Neural progenitor cell (in vitro differentiated cells): Measurements from ENCODE around the gene AUTS2.

ENCODE experiments used
- EZH2 ChIP-seq: fragments of 200-600 bp; sonication (generic); IDR thresholded peaks from 2 replicates; pipeline ENCODE4 v1.6.1; 2017; ENCODE audit warnings: antibody characterized with exemption, mild to moderate bottlenecking, moderate library complexity
- TF ChIP-seq, protein P1 (sequence below): fragments of 200-600 bp; sonication (generic); IDR thresholded peaks from 2 replicates; pipeline ENCODE4 v1.5.1; 2017; ENCODE audit warnings: antibody characterized with exemption, mild to moderate bottlenecking

DNA sequence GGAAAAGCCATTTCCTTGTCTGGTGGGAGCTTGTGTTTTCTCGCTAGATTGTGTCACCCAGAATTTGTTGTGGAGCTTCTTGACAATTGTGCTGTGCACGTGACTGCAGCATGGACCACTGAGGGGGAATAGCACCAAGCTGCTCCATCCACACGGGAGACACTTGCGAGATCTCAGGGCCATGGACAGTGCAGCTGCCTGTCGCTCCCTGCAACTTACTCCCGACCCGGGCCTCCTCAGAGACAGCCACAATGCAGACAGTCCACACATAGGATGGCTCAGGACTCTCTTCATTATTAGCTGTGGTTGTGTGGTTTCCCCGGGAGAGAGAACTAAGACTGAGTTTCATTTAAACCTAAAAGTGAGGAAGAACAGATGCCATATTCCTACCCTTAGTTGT, 860.5 kb downstream of the AUTS2 start:
- TF ChIP-seq, protein P1, sequence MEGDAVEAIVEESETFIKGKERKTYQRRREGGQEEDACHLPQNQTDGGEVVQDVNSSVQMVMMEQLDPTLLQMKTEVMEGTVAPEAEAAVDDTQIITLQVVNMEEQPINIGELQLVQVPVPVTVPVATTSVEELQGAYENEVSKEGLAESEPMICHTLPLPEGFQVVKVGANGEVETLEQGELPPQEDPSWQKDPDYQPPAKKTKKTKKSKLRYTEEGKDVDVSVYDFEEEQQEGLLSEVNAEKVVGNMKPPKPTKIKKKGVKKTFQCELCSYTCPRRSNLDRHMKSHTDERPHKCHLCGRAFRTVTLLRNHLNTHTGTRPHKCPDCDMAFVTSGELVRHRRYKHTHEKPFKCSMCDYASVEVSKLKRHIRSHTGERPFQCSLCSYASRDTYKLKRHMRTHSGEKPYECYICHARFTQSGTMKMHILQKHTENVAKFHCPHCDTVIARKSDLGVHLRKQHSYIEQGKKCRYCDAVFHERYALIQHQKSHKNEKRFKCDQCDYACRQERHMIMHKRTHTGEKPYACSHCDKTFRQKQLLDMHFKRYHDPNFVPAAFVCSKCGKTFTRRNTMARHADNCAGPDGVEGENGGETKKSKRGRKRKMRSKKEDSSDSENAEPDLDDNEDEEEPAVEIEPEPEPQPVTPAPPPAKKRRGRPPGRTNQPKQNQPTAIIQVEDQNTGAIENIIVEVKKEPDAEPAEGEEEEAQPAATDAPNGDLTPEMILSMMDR: no peak
- no peak for TF ChIP-seq EZH2
